Measurements from ENCODE around the gene ILDR1. TPM values are rescaled to one million over a fixed set of nuclear protein-coding genes. Genes with fewer than 3 reads are reported as not detected.

ILDR1 gene
- polyA plus RNA-seq, 1 donor from 2014 or later = not detected

DNA sequence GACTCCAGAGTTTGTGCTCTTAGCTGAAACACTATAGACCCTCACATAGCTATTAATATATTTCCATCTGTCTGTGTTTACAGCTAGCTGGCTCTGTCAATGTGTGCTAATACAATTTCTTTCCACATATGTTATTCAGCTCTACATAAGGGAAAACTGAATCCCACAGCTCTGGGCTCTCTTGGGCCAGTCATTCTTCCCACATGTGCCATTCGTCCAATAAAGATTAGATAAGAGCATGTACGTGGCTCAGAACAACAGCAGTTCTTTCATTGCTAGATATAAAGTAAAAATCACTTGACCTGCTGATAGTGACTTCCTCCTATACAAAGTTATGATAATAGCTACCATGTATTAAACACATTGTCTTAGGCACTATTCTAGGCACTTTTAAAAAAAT is 2.8 kb upstream of the ILDR1 start:
- Histone ChIP-seq H3K4me2 (ENCODE audit: low read length) (no peak overlapping the region), H3K36me3 (ENCODE audit: insufficient read depth, low read length) (no peaks in the 10 kb centered on the region), H3K9me3 (ENCODE audit: low read length) (no peaks in the 10 kb centered on the region), H3K79me2 (replicated peaks; ENCODE audit: insufficient read depth, low read length) (no peaks in the 10 kb centered on the region), H2AFZ (ENCODE audit: low read depth, low read length) (no peak overlapping the region), H3F3A (ENCODE audit: insufficient read depth, low read length, poor library complexity, severe bottlenecking) (no peaks in the 10 kb centered on the region), H3K9me2 (ENCODE audit: insufficient read depth, low read length) (no peaks in the 10 kb centered on the region), H3K27ac (ENCODE audit: low read length) (no peak overlapping the region), H3K27me3 (ENCODE audit: insufficient read depth, low read depth, low read length) (no peaks in the 10 kb centered on the region), H4K20me1 (ENCODE audit: insufficient read depth) (no peaks in the 10 kb centered on the region), H3K9ac (ENCODE audit: low read length) (no peak overlapping the region), H3K4me3 (ENCODE audit: low read length) (no peak overlapping the region)
- TF ChIP-seq RAD21 (conservative IDR thresholded peaks at IDR 0.05) = no peak
- TF ChIP-seq EP300 (conservative IDR thresholded peaks at IDR 0.05; ENCODE audit: poor library complexity, severe bottlenecking) = no peak
- no peak for TF ChIP-seq MXI1 (conservative IDR thresholded peaks at IDR 0.05; ENCODE audit: poor library complexity, severe bottlenecking)
- TF ChIP-seq POLR2AphosphoS5 (IDR thresholded peaks at IDR 0.05) = no peak
- TF ChIP-seq TAF1 (IDR thresholded peaks at IDR 0.05; ENCODE audit: low read depth) = no peak
- TF ChIP-seq, protein P1, sequence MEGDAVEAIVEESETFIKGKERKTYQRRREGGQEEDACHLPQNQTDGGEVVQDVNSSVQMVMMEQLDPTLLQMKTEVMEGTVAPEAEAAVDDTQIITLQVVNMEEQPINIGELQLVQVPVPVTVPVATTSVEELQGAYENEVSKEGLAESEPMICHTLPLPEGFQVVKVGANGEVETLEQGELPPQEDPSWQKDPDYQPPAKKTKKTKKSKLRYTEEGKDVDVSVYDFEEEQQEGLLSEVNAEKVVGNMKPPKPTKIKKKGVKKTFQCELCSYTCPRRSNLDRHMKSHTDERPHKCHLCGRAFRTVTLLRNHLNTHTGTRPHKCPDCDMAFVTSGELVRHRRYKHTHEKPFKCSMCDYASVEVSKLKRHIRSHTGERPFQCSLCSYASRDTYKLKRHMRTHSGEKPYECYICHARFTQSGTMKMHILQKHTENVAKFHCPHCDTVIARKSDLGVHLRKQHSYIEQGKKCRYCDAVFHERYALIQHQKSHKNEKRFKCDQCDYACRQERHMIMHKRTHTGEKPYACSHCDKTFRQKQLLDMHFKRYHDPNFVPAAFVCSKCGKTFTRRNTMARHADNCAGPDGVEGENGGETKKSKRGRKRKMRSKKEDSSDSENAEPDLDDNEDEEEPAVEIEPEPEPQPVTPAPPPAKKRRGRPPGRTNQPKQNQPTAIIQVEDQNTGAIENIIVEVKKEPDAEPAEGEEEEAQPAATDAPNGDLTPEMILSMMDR (IDR thresholded peaks at IDR 0.05; ENCODE audit: poor library complexity, severe bottlenecking) = no peak
- TF ChIP-seq SMC3 (conservative IDR thresholded peaks at IDR 0.05; ENCODE audit: poor library complexity) = no peak
- TF ChIP-seq, protein P2, sequence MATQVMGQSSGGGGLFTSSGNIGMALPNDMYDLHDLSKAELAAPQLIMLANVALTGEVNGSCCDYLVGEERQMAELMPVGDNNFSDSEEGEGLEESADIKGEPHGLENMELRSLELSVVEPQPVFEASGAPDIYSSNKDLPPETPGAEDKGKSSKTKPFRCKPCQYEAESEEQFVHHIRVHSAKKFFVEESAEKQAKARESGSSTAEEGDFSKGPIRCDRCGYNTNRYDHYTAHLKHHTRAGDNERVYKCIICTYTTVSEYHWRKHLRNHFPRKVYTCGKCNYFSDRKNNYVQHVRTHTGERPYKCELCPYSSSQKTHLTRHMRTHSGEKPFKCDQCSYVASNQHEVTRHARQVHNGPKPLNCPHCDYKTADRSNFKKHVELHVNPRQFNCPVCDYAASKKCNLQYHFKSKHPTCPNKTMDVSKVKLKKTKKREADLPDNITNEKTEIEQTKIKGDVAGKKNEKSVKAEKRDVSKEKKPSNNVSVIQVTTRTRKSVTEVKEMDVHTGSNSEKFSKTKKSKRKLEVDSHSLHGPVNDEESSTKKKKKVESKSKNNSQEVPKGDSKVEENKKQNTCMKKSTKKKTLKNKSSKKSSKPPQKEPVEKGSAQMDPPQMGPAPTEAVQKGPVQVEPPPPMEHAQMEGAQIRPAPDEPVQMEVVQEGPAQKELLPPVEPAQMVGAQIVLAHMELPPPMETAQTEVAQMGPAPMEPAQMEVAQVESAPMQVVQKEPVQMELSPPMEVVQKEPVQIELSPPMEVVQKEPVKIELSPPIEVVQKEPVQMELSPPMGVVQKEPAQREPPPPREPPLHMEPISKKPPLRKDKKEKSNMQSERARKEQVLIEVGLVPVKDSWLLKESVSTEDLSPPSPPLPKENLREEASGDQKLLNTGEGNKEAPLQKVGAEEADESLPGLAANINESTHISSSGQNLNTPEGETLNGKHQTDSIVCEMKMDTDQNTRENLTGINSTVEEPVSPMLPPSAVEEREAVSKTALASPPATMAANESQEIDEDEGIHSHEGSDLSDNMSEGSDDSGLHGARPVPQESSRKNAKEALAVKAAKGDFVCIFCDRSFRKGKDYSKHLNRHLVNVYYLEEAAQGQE (IDR thresholded peaks at IDR 0.05; ENCODE audit: borderline replicate concordance) = no peak
- TF ChIP-seq EZH2 (IDR thresholded peaks at IDR 0.05; ENCODE audit: borderline replicate concordance, insufficient read depth, low read length, poor library complexity, severe bottlenecking) = no peak

DNA sequence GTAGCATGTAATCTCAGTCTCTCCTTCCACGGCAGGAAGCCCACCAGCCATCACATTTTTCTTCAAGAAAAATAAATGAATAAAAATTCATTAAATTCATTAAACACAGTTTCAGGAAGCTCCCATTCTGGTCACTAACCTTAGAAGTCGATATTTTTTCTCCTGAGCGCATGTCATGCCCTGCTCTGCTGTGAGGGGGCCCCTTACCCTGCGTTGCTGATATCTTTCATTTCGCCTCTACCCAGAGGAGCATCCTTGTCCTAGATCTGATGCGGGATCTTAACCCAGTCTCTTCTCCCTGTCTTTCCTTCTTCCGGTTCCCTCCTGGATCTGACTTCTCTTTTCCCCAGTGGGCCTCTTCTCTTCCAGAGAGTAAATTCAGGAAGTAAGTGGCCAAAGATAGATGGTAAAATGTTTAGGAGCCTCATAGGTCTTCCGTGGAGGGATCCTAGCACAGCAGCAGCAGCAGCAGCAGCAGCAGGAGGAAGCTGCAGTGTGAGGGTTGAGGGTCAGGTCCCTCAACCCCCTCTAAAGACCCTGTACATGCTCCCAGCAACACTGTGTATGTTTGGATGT is 1.4 kb upstream of the ILDR1 start:
- H3K9me3 ChIP-seq (ENCODE audit: low read length) = no peaks in the 10 kb centered on the region
- H3K27me3 ChIP-seq (ENCODE audit: insufficient read depth, low read depth, low read length) = no peaks in the 10 kb centered on the region
- H3K4me2 ChIP-seq (ENCODE audit: low read length) = no peak overlapping the region
- H3K4me3 ChIP-seq (ENCODE audit: low read length) = no peak overlapping the region
- H3K9ac ChIP-seq (ENCODE audit: low read length) = no peak overlapping the region
- no peaks in the 10 kb centered on the region for H4K20me1 ChIP-seq (ENCODE audit: insufficient read depth)
- H2AFZ ChIP-seq (ENCODE audit: low read depth, low read length) = no peak overlapping the region
- H3K27ac ChIP-seq (ENCODE audit: low read length) = no peak overlapping the region
- no peaks in the 10 kb centered on the region for H3K36me3 ChIP-seq (ENCODE audit: insufficient read depth, low read length)
- TF ChIP-seq, protein P2 (IDR thresholded peaks at IDR 0.05; ENCODE audit: borderline replicate concordance) = no peak
- TF ChIP-seq EZH2 (IDR thresholded peaks at IDR 0.05; ENCODE audit: borderline replicate concordance, insufficient read depth, low read length, poor library complexity, severe bottlenecking) (no peak), TAF1 (IDR thresholded peaks at IDR 0.05; ENCODE audit: low read depth) (no peak), EP300 (conservative IDR thresholded peaks at IDR 0.05; ENCODE audit: poor library complexity, severe bottlenecking) (no peak), MXI1 (conservative IDR thresholded peaks at IDR 0.05; ENCODE audit: poor library complexity, severe bottlenecking) (no peak), SMC3 (conservative IDR thresholded peaks at IDR 0.05; ENCODE audit: poor library complexity) (no peak), POLR2AphosphoS5 (IDR thresholded peaks at IDR 0.05) (no peak), RAD21 (conservative IDR thresholded peaks at IDR 0.05) (no peak)
- TF ChIP-seq, protein P1 (IDR thresholded peaks at IDR 0.05; ENCODE audit: poor library complexity, severe bottlenecking) = no peak
- H3K79me2 ChIP-seq (replicated peaks; ENCODE audit: insufficient read depth, low read length) = no peaks in the 10 kb centered on the region
- H3K9me2 ChIP-seq (ENCODE audit: insufficient read depth, low read length) = no peaks in the 10 kb centered on the region
- no peaks in the 10 kb centered on the region for H3F3A ChIP-seq (ENCODE audit: insufficient read depth, low read length, poor library complexity, severe bottlenecking)

Measured in neural cell (in vitro differentiated cells).